Measurements from ENCODE around the gene NPW.
"Not testable (repeated sequence)": the region's sequence is repeated elsewhere in the genome, so short reads cannot be mapped to it uniquely, and the experiment has no call there.

NPW gene

GRCh38 chr16:2002406-2003230, 17.0 kb upstream of the NPW start:
- no peak for DNase-seq

GRCh38 chr16:2003231-2003826, 16.3 kb upstream of the NPW start:
- no peak for DNase-seq

- peak; percentile 85 to 86 for DNase-seq
These were observed 15.6 kb upstream of the NPW start for GRCh38 chr16:2003827-2004641.

- DNase-seq, result no peak
These were observed 14.6 kb upstream of the NPW start for GRCh38 chr16:2004795-2005517.

GRCh38 chr16:2005646-2006045, 13.9 kb upstream of the NPW start:
- no peak for DNase-seq

- DNase-seq, result no peak
These were observed 13.3 kb upstream of the NPW start for GRCh38 chr16:2006317-2006716.

- no peak for DNase-seq
These were observed 12.3 kb upstream of the NPW start for GRCh38 chr16:2007081-2007836.

GRCh38 chr16:2008009-2008526, 11.5 kb upstream of the NPW start:
- no peak for DNase-seq

GRCh38 chr16:2008631-2009163, 10.9 kb upstream of the NPW start:
- DNase-seq, result no peak

GRCh38 chr16:2009164-2009711, 10.3 kb upstream of the NPW start:
- DNase-seq, result no peak

- peak; percentile 73 to 77 for DNase-seq
These were observed 9.6 kb upstream of the NPW start, which contains the start of gene ZNF598 for GRCh38 chr16:2009791-2010510. ZNF598 (minus strand) TSS chr16:2009821.

GRCh38 chr16:2011726-2012125, 7.9 kb upstream of the NPW start:
- not testable (repeated sequence) for DNase-seq

- no peak for DNase-seq
These were observed 6.1 kb upstream of the NPW start for GRCh38 chr16:2013527-2013926.

GRCh38 chr16:2015117-2015946, 4.3 kb upstream of the NPW start:
- DNase-seq, result no peak

- no peak for DNase-seq
These were observed 3.7 kb upstream of the NPW start for GRCh38 chr16:2015947-2016208.

- DNase-seq, result no peak
These were observed 3.1 kb upstream of the NPW start for GRCh38 chr16:2016407-2016922.

- DNase-seq, result no peak
These were observed 591 bp downstream of the NPW start for GRCh38 chr16:2019921-2020831.

- DNase-seq, result no peak
These were observed 3.1 kb downstream of the NPW start for GRCh38 chr16:2022723-2023091.
